Measurements from ENCODE around the gene TMEM243. TPM values are rescaled to one million over a fixed set of nuclear protein-coding genes. Genes with fewer than 3 reads are reported as not detected.

Gene TMEM243
- total RNA-seq, 1 experiment from 2014 or later: 158 TPM

GRCh38 chr7:87146740-87147386, 72.7 kb downstream of the TMEM243 start:
- Histone ChIP-seq H3K79me2 (ENCODE audit: low read length) (no peaks in the 10 kb centered on the region), H2AFZ (ENCODE audit: low read length) (no peak overlapping the region), H3K27ac (ENCODE audit: low read length) (no peak overlapping the region), H3K27me3 (ENCODE audit: low read length) (no peaks in the 10 kb centered on the region), H3K4me2 (ENCODE audit: low read depth, low read length, poor library complexity, severe bottlenecking) (no peak overlapping the region), H3K9me2 (replicated peaks; ENCODE audit: insufficient read depth, low read length) (no peaks in the 10 kb centered on the region), H3K36me3 (ENCODE audit: insufficient read depth, low read length) (no peaks in the 10 kb centered on the region), H3K4me1 (ENCODE audit: low read length) (peaks cover 19% of the 10 kb centered on the region), H3K9ac (ENCODE audit: low read length) (no peak overlapping the region), H4K20me1 (ENCODE audit: insufficient read depth, low read depth, low read length) (no peaks in the 10 kb centered on the region), H3K9me3 (ENCODE audit: low read length) (no peaks in the 10 kb centered on the region), H3K4me3 (ENCODE audit: low read length) (no peak overlapping the region)
- DNase-seq: no peak

Small RNA genes within 50 kb of the gene (small RNA-seq; reads per million reads assigned to genes)
- gene RF00019 (not detected), gene RF02271 (not detected)

Other genes with a start within 250 kb of the TMEM243 start
- gene ELAPOR2, start 160.1 kb downstream of the TMEM243 start, total RNA-seq (2014; rRNA removed; shearing (Covaris generic); ENCODE audit: low replicate concordance): 9.7 and 26.9 TPM in 2 replicates
- 94.3 and 179 TPM in 2 replicates for gene DMTF1, start 67.3 kb downstream of the TMEM243 start, total RNA-seq (2014; rRNA removed; shearing (Covaris generic); ENCODE audit: low replicate concordance)
- 11.8 and 15.3 TPM in 2 replicates for gene CROT, start 125.9 kb upstream of the TMEM243 start, total RNA-seq (2014; rRNA removed; shearing (Covaris generic); ENCODE audit: low replicate concordance)